Activated naive CD4-positive, alpha-beta T cell treated with Interleukin-2 at 50 U/mL for 16 hours (primary cell): ENCODE measurements around the gene ABCG1.

ENCODE experiments used
- DNase-seq: peaks from one replicate; pipeline ENCODE4 v3.0.0-alpha.2; 2020

ABCG1 gene

GRCh38 chr21:42308914-42309752, 90.2 kb downstream of the ABCG1 start:
- DNase-seq = no peak

DNA sequence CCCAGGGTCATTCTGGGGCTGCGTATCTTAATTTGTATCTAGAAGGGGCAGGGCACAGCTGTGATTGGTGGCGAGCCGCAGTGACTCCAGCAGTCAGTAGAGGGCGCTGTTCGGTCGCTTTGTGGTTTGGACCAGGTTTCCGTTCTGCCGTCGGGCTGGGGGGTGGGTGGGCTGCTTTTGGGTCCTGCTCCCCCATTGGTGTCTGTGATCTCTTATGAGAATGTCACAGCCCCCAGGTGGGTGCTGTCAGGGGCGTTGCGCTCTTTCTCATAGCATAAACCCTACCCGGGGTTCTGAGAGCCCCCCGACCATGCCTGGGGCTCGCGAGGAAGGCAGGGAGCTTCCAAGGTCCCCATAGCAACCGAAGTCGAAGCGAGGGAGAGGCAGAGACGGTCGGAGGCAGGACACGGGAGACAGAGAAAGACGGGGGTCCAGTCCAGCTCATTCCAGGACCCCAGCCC, 90.8 kb downstream of the ABCG1 start:
- DNase-seq = peak; percentile 69

GRCh38 chr21:42310411-42311001, 91.6 kb downstream of the ABCG1 start:
- DNase-seq = no peak

DNA sequence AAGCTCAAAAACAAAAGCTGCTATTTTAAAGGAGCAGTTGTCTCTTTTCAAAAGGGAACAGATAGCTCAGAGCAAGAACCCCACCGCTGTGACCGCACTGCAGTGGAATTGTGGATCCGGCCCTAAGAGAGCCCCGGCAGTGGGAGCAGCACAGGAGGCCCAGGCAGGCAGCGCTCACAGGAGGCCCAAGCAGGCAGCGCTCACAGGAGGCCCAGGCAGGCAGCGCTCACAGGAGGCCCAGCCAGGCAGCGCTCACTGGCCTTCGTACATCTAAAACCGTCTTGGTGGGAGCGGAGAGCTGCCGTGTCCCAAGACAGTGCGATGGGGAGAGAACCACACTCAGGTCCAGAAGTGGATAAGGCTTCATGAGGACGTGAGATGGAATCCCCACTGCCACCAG, 92.2 kb downstream of the ABCG1 start:
- no peak for DNase-seq

- no peak for DNase-seq
Observed at GRCh38 chr21:42311816-42312625, 93.1 kb downstream of the ABCG1 start.

DNA sequence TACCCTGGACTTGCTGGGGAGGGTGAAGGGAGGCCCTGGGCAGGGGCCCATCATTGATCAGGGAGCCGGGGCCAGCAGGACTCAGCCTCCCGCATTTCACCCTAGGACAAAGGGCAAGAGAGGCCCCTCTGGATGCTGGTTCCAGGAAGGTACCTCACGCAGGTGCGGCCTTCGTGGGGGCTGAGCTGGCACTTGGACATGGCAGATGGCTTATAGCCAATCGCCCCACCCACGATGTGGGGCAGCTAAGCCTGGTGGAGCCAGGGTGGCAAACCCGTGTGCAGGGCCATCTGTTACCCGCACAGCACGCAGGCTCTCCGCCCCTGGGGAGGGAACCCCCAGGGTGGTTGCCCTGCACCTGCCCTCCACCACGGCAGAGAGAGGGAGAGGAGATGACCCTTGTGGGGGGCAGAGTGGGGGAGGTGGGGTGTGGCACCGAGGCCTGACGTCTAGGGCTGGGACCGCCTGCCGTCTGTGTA, 93.7 kb downstream of the ABCG1 start:
- DNase-seq = no peak

GRCh38 chr21:42313501-42313969, 94.6 kb downstream of the ABCG1 start:
- no peak for DNase-seq

DNA sequence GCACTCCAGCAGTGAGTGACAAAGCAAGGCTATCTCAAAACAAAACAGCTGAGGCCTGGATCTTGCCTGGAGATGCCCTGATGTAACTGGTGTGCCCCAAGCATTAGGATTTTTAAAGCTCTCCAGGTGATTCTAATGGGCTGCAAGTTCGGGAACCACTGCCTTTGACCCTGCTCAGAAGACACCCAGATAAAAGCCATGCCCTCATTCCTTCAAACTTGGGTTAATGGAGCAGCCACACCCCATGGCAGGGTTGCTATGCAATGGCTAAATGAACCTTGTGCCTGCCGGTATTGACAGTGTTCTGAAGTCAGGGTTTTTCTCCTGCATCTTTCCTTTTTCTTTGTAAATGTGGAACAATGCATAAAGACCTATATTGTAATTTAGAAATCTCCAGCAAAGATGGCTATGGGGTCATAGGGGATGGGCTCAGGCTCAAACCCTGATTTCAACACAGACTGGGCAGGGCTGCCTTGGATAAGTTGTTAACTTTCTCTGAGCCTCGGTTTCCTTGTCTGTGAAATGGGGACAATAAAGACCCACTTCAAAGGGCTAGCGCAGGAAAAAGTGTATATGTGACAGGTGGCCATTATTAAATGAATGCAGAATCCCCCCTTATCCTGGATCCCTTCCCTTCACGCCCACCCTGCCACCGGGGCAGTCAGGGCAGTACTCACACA, 95.8 kb downstream of the ABCG1 start:
- no peak for DNase-seq

GRCh38 chr21:42315296-42315891, 96.5 kb downstream of the ABCG1 start, which contains the start of gene TFF3:
TFF3 (minus strand) TSS chr21:42315409; CDS start chr21:42315374, 35 bp downstream.
- no peak for DNase-seq

- DNase-seq = no peak
Observed at GRCh38 chr21:42316891-42317290, 98.0 kb downstream of the ABCG1 start.

- no peak for DNase-seq
Observed at GRCh38 chr21:42317341-42317741, 98.4 kb downstream of the ABCG1 start.

GRCh38 chr21:42317826-42318746, 99.1 kb downstream of the ABCG1 start:
- DNase-seq = no peak

DNA sequence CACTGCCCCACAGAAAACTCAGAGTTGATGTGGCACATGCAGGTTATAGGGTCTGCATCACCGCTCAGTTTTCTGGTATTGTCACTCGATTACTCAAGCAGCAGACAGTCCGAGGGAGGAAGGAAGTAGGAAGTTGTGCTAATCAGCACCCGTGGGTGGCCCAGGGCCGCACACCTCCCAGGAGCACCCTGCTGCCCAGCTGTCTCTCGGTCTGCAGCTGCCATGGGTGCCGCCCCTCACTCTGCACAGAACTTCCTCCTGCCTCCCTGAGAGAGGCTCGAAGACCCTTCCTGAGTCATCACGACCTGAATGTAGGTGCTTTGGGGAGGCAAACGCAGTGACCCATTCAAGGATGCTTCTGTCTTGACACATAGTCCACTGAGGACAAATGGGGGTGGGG, 100.4 kb downstream of the ABCG1 start:
- no peak for DNase-seq

- no peak for DNase-seq
Observed at GRCh38 chr21:42319851-42320572, 101.1 kb downstream of the ABCG1 start.

GRCh38 chr21:42320791-42321190, 101.9 kb downstream of the ABCG1 start:
- DNase-seq = no peak

- DNase-seq = no peak
Observed at GRCh38 chr21:42321231-42321630, 102.3 kb downstream of the ABCG1 start.

- DNase-seq = no peak
Observed at GRCh38 chr21:42321845-42322244, 102.9 kb downstream of the ABCG1 start.

DNA sequence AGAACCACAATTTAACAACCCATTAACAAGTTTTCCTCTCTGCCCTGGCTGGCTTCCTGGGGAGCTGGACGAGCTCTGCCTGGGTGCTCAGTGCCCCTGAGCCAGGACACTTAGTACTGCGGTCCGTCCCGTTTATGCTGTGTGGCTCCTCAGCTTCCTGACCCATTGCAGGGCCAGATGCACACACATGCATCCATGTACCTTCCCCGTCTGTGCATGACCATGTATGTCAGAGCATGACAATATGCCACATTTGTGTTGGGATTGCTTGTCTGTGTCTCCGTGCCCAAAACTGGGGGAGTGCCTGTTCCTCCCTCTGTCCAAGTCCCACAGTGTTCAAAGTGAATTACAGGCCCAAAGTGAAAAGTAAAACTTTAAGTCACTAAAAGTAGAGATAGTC, 106.0 kb downstream of the ABCG1 start:
- no peak for DNase-seq

- DNase-seq = no peak
Observed at GRCh38 chr21:42330380-42331371, 111.7 kb downstream of the ABCG1 start.
